Astrocyte of the spinal cord (primary cell): ENCODE results near the gene MAPK8IP1.
A peak's percentile ranks its signal among the peaks of the same experiment; 100 is the strongest.
"Not testable (repeated sequence)": the region's sequence is repeated elsewhere in the genome, so short reads cannot be mapped to it uniquely, and the experiment has no call there.

Source experiments
- DNase-seq: peaks from one replicate; pipeline ENCODE4 v3.0.0; 2011; ENCODE audit warnings: low read depth, low spot score
- H3K4me3 ChIP-seq: 2 replicates; pipeline ENCODE4 v1.5.1; 2011; ENCODE audit warnings: low read depth, mild to moderate bottlenecking, low read length, moderate library complexity
- in situ Hi-C: cut with HindIII; loops from 2 replicates; pipeline ENCODE4 v1.10.0; 2017; ENCODE audit warnings: low sequenced_read_pairs
- TF ChIP-seq, protein P1 (sequence below): IDR thresholded peaks from 2 replicates; pipeline ENCODE4 v1.5.1; 2012; ENCODE audit warnings: low read depth, mild to moderate bottlenecking, low read length, inconsistent platforms

The MAPK8IP1 gene

GRCh38 chr11:45896422-45896984, 11.1 kb downstream of the MAPK8IP1 start:
- no peak overlapping the region for H3K4me3 ChIP-seq
- no peak for DNase-seq
- TF ChIP-seq, protein P1, sequence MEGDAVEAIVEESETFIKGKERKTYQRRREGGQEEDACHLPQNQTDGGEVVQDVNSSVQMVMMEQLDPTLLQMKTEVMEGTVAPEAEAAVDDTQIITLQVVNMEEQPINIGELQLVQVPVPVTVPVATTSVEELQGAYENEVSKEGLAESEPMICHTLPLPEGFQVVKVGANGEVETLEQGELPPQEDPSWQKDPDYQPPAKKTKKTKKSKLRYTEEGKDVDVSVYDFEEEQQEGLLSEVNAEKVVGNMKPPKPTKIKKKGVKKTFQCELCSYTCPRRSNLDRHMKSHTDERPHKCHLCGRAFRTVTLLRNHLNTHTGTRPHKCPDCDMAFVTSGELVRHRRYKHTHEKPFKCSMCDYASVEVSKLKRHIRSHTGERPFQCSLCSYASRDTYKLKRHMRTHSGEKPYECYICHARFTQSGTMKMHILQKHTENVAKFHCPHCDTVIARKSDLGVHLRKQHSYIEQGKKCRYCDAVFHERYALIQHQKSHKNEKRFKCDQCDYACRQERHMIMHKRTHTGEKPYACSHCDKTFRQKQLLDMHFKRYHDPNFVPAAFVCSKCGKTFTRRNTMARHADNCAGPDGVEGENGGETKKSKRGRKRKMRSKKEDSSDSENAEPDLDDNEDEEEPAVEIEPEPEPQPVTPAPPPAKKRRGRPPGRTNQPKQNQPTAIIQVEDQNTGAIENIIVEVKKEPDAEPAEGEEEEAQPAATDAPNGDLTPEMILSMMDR = no peak
- in situ Hi-C loops = no loop called here

DNA sequence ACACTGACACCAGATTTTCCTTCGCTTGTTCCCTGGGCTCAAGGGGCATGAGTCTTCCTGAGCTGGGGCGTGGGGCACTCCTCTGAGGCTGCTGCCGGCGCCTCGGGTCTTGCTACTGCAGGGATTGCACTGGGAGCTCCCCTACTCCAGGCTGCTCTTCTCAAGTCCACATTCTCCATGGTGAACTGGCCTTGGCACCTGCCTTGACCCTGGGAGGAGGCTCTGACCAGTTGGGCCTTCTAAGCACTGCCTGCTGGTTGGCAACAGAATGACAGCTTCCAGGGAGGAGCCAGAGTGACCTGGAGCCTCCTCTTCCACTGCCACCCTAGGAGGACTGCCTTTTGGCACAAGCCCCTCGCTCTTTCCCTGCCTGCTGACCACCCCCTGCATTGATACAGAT, 12.1 kb downstream of the MAPK8IP1 start:
- H3K4me3 ChIP-seq = no peak overlapping the region
- TF ChIP-seq, protein P1 = no peak
- DNase-seq = no peak
- in situ Hi-C loops = no loop called here

GRCh38 chr11:45899086-45899447, 13.6 kb downstream of the MAPK8IP1 start:
- DNase-seq = no peak
- in situ Hi-C loops = no loop called here
- no peak overlapping the region for H3K4me3 ChIP-seq
- TF ChIP-seq, protein P1 = no peak

- peak; percentile 93 for DNase-seq
- in situ Hi-C loops = no loop called here
- H3K4me3 ChIP-seq = peak overlapping the region; percentile 41
- TF ChIP-seq, protein P1 = no peak
Measured at GRCh38 chr11:45899448-45900174, 14.2 kb downstream of the MAPK8IP1 start.

- in situ Hi-C loops, DNase-seq: not testable (repeated sequence)
- peak overlapping the region; percentile 41 for H3K4me3 ChIP-seq
Measured at GRCh38 chr11:45900175-45900800, 14.8 kb downstream of the MAPK8IP1 start.

GRCh38 chr11:45900916-45901617, 15.6 kb downstream of the MAPK8IP1 start:
- H3K4me3 ChIP-seq = peak overlapping the region; percentile 41
- TF ChIP-seq, protein P1 = no peak
- no peak for DNase-seq
- in situ Hi-C loops = no loop called here

DNA sequence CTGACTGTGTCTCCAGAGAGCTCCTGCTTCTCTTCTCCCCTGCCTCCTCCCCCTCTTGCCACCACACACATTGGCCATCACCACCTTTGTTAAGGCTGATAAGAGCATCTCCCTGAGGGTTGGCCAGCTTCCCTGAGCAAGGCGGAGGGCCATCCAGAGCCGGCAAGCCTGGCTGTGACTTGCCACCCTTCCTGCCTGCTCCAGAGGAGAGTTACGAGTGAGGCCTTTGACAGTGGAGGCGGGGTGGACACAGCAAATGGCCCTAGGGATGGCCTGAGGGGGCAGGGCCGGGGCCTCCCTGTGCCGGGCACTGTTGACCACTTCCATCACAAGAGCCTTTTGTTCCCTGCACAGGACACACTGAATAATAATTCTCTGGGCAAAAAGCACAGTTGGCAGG, 16.2 kb downstream of the MAPK8IP1 start:
- TF ChIP-seq, protein P1 = no peak
- no peak for DNase-seq
- in situ Hi-C loops = no loop called here
- H3K4me3 ChIP-seq = no peak overlapping the region
